ENCODE measurements around the gene CUX1. TPM values are rescaled to one million over a fixed set of nuclear protein-coding genes. Genes with fewer than 3 reads are reported as not detected.

The CUX1 gene
- total and polyA plus RNA-seq, 10 of the 15 experiments (the other 5 are each of a cell fraction or from before 2014, with no cell fraction given) = 6.1 to 48.6 (median 25.9) TPM

- in situ Hi-C loops (cut with MboI) (no loop called here), intact Hi-C loops (cut with micrococcal nuclease; ENCODE audit: unreplicated experiment) (no loop called here)
- no TSS peak for BruUV-seq (replicated peaks)
- Histone ChIP-seq H3K9ac (ENCODE audit: control insufficient read depth, insufficient read depth, low read length) (no peak overlapping the region), H3K27ac (ENCODE audit: control insufficient read depth, insufficient read depth) (no peak overlapping the region), H3K4me3 (no peak overlapping the region), H3K9me3 (replicated peaks; ENCODE audit: control insufficient read depth, insufficient read depth, low read length) (no peaks in the 10 kb centered on the region), H3K4me1 (ENCODE audit: control insufficient read depth, insufficient read depth, low read length) (peaks cover 17% of the 10 kb centered on the region), H4K20me1 (ENCODE audit: control insufficient read depth, insufficient read depth) (no peaks in the 10 kb centered on the region), H3K27me3 (replicated peaks in 1 of 2; ENCODE audit: control insufficient read depth in 2 of 2, insufficient read depth in 2 of 2, low read length in 1 of 2) (no peaks in the 10 kb centered on the region), H3K36me3 (ENCODE audit: control insufficient read depth in 2 of 2, insufficient read depth in 2 of 2, low read length in 1 of 2) (peaks cover 5 to 8% of the 10 kb centered on the region in 2 experiments), H2AFZ (ENCODE audit: control insufficient read depth, low read depth, low read length) (no peak overlapping the region), H3K4me2 (ENCODE audit: control insufficient read depth, insufficient read depth) (no peak overlapping the region), H3K79me2 (ENCODE audit: control insufficient read depth, insufficient read depth, low read length) (no peaks in the 10 kb centered on the region)
- SMC1A ChIA-PET (ENCODE audit: uncharacterized antibody, unreplicated experiment) = interaction anchor here (1.0 kb wide), 1 partner anchor 11 kb away, joined by 5 read pairs; no protein-coding TSS in a partner anchor
- CTCF ChIA-PET = no interaction called here
- no peak for ATAC-seq
- RAD21 ChIA-PET (ENCODE audit: unreplicated experiment) = no interaction called here
- no peak for TF ChIP-seq SMC3 (IDR thresholded peaks at IDR 0.05; ENCODE audit: borderline replicate concordance, low read length)
- DNase-seq (ENCODE audit: low read depth, low spot score) = no peak
- FAIRE-seq = no peak
- 92% methylated on average over 14 of the region's 14 CpGs for WGBS (ENCODE audit: insufficient coverage, insufficient replicate concordance, low lambda C conversion rate, missing lambda C conversion rate)
- POLR2A ChIA-PET = no interaction called here
These were observed 301.8 kb downstream of the CUX1 start for GRCh38 chr7:102119213-102119651.

GRCh38 chr7:102119925-102120324 is 302.5 kb downstream of the CUX1 start:
- DNase-seq (ENCODE audit: low read depth, low spot score) (no peak), FAIRE-seq (no peak), ATAC-seq (no peak)
- CTCF ChIA-PET = no interaction called here
- RAD21 ChIA-PET (ENCODE audit: unreplicated experiment) = no interaction called here
- no peak overlapping the region for H3K9ac ChIP-seq (ENCODE audit: control insufficient read depth, insufficient read depth, low read length)
- H3K4me3 ChIP-seq = no peak overlapping the region
- H3K9me3 ChIP-seq (replicated peaks; ENCODE audit: control insufficient read depth, insufficient read depth, low read length) = no peaks in the 10 kb centered on the region
- POLR2A ChIA-PET = no interaction called here
- SMC1A ChIA-PET (ENCODE audit: uncharacterized antibody, unreplicated experiment) = interaction anchor here (1.2 to 1.3 kb wide), 2 partner anchors 134 to 178 kb away, joined by 4 read pairs; no protein-coding TSS in a partner anchor
- in situ Hi-C loops (cut with MboI) (no loop called here), intact Hi-C loops (cut with micrococcal nuclease; ENCODE audit: unreplicated experiment) (loop anchor here (5.0 to 10.0 kb wide), 2 partner anchors 265 to 303 kb away; partner anchors contain the start of gene CUX1)
- no peak overlapping the region for H2AFZ ChIP-seq (ENCODE audit: control insufficient read depth, low read depth, low read length)
- H3K36me3 ChIP-seq (ENCODE audit: control insufficient read depth in 2 of 2, insufficient read depth in 2 of 2, low read length in 1 of 2) = peaks cover 5 to 8% of the 10 kb centered on the region in 2 experiments
- WGBS (ENCODE audit: insufficient coverage, insufficient replicate concordance, low lambda C conversion rate, missing lambda C conversion rate) = 99% methylated on average over 7 of the region's 7 CpGs
- BruUV-seq (replicated peaks) = no TSS peak
- no peaks in the 10 kb centered on the region for H4K20me1 ChIP-seq (ENCODE audit: control insufficient read depth, insufficient read depth)
- TF ChIP-seq NFIC (IDR thresholded peaks at IDR 0.05; ENCODE audit: low read depth, low read length) (no peak), ETV6 (conservative IDR thresholded peaks at IDR 0.05 in 1 of 2, IDR thresholded peaks at IDR 0.05 in 1 of 2; ENCODE audit: borderline replicate concordance in 1 of 2, low read depth in 1 of 2) (no peak), RBBP5 (conservative IDR thresholded peaks at IDR 0.05) (no peak), SP1 (IDR thresholded peaks at IDR 0.05; ENCODE audit: low read depth, low read length) (no peak)
- peaks cover 19% of the 10 kb centered on the region for H3K4me1 ChIP-seq (ENCODE audit: control insufficient read depth, insufficient read depth, low read length)
- no peaks in the 10 kb centered on the region for H3K79me2 ChIP-seq (ENCODE audit: control insufficient read depth, insufficient read depth, low read length)
- no peak overlapping the region for H3K4me2 ChIP-seq (ENCODE audit: control insufficient read depth, insufficient read depth)
- no peak overlapping the region for H3K27ac ChIP-seq (ENCODE audit: control insufficient read depth, insufficient read depth)
- no peaks in the 10 kb centered on the region for H3K27me3 ChIP-seq (replicated peaks in 1 of 2; ENCODE audit: control insufficient read depth in 2 of 2, insufficient read depth in 2 of 2, low read length in 1 of 2)
